IPS-NIHi11 (cell line): Measurements from ENCODE around the gene MAGI1.
A peak's percentile ranks its signal among the peaks of the same experiment; 100 is the strongest.
"Not testable (repeated sequence)": the region's sequence is repeated elsewhere in the genome, so short reads cannot be mapped to it uniquely, and the experiment has no call there.

ENCODE experiments used
- DNase-seq: peaks from one replicate; pipeline ENCODE4 v3.0.0; 2012; ENCODE audit warnings: mixed read lengths, low spot score

The MAGI1 gene

DNA sequence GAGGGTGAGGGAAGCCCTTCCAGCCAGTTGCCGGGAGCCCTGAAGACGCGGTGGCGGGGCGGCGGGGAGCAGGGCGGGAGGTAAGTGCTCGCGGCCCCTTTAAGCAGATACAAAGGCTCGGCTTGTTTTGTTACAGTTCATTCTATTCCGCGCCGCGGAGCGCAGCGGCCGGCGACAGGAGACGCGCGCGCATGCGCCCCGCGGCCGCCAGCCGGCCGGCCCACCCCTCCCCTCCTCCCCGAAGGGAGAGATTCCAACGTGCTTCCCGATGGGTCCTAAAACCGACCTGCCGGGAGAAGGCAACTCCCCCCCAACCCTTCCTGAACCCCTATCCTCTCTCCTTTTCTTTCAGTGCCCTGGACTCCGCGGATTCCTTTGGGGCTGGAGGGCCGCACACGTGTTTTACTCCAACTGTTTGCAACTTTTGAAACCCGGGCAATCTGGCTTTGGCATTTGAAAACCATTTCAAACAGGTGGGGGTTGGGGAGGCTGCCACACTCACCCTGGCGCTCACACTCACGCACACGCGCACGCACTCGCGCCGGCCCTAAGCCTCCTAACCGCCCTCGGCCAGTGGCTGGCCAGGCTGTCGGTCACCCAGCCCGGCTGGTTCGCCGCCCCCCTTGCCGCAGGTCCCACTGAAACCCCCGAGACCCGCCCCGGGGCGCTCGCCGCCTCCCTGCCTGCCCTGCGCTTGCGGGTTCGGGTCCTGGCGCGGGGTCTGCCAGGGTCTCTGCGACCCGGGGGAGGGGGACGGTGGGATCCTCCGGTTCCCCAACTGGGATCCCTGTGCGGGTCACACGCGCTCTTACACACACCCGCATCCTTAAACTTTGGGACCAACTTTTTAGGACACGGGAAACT, at the start of gene MAGI1:
TSS of gene MAGI1 (minus strand) at position 193 of the 864 bp plus-strand sequence. CDS start 610 bp downstream, outside the sequence.
- DNase-seq, result peak; percentile 92

DNA sequence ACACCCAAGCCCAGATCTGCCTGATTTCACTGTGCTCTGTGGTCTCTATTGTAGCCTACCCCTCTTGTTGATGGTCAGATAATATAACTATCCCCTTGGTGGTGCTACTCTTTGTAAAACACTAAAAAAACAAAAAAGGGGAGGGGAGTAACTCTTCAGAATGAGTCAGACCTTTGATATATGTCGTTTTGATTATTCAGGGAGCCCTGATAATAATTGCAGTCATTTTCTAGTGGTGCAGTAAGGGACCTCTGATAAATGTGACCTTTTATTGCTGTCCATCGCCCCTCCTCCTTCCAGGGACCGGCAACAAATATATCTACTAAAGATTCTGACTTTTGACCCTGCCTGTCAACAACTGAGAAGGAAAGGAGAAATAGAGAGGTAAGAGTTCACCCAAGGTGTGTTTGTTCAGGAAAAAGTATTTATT, 45.1 kb upstream of the MAGI1 start:
- no peak for DNase-seq

- DNase-seq, result no peak
Measured at GRCh38 chr3:66083096-66083678, 44.5 kb upstream of the MAGI1 start.

- no peak for DNase-seq
Measured at GRCh38 chr3:66082679-66083078, 44.0 kb upstream of the MAGI1 start.

GRCh38 chr3:66080167-66080566, 41.4 kb upstream of the MAGI1 start:
- no peak for DNase-seq

DNA sequence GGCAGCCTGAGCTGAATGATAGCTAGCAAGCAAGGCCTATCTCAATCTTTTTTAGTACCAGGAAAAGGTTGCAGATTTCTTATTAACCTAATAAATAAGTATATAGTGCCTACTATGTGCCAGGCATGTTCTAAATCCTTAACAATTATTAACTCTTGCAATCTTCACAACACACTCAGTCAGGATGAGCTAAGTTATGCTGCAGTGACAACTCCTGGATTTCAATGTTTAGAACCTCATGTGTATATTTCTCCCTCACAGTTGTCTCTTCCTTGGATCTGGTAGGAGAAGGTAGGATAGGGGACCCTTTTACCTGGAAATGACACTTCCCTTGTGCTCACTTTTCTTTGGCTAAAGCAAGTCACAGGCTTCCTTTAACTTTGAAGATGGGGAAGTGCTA, 39.3 kb upstream of the MAGI1 start:
- DNase-seq, result no peak

DNA sequence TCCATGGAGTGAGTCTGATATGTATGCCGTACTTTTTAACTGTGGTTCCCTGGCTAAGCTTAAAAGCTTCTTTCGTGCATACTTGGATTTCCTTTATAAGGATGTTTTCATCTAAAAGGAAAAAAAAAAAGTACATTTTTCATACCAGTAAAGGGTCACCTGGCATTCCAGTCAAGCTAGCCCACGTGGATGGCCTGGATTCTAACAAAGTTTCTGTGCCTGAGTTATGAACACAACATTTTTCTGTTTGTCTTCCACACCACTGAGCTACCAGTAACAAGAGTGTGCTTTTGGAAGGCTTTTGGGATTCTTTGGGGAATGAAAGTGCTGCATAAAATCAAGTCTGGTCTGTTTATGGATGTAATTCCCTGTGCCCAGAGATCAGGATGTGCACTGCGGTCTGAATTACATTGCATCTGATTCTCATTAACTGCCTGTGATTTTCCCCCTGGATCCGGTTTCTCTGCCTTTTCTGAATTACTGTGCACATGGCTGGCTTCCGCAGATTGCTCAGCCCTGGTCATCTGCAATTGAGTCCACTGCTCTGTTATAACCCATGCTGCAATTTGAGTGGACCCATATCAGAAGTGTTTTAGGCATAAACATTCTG, 38.2 kb upstream of the MAGI1 start:
- DNase-seq, result no peak

DNA sequence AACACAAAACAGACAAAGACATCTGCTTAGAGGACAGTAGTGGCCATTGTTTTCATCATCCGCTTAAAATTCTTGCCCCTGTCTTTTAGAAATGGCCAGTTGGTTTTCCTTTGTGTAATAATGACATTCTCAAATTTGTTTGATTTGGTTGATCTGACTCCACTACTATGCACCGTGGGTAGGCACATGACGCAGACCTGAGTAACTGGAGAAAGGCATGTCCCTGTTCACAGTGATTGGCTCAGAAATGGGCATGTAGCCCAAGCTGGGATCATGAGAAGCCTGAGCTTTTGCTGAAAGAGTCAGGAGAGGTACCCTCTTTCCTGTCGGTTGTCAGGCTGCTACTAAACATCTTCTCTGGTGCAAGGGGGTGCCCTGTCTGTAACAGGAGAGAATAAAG, 36.6 kb upstream of the MAGI1 start:
- DNase-seq, result no peak

GRCh38 chr3:66073464-66074141, 34.9 kb upstream of the MAGI1 start:
- DNase-seq, result no peak

- no peak for DNase-seq
Measured at GRCh38 chr3:66068255-66068654, 29.5 kb upstream of the MAGI1 start.

GRCh38 chr3:66066963-66067617, 28.4 kb upstream of the MAGI1 start:
- DNase-seq, result no peak

GRCh38 chr3:66055289-66055688, 16.6 kb upstream of the MAGI1 start:
- DNase-seq, result no peak

DNA sequence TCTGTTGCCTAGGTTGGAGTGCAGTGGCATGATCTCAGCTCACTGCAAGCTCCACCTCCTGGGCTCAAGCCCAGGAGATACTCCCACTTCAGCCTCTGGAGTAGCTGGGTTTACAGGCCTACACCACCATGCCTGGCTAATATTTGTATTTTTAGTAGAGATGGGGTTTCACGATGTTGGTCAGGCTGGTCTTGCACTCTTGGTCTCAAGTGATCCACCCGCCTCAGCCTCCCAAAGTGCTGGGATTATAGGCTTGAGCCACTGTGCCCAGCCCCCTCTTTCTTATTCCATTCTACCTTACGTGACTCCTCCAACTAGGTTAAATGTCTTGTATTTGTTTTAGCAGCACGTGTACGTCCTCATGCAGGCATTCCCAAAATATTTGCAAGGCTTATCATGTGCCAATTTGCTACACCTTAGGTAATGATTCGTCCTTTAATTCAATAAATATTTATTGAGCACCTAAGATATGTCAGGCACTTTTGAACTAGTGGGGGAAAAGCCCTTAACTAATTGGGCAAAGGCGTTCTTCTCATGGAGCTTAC, 14.9 kb upstream of the MAGI1 start:
- DNase-seq, result no peak

DNA sequence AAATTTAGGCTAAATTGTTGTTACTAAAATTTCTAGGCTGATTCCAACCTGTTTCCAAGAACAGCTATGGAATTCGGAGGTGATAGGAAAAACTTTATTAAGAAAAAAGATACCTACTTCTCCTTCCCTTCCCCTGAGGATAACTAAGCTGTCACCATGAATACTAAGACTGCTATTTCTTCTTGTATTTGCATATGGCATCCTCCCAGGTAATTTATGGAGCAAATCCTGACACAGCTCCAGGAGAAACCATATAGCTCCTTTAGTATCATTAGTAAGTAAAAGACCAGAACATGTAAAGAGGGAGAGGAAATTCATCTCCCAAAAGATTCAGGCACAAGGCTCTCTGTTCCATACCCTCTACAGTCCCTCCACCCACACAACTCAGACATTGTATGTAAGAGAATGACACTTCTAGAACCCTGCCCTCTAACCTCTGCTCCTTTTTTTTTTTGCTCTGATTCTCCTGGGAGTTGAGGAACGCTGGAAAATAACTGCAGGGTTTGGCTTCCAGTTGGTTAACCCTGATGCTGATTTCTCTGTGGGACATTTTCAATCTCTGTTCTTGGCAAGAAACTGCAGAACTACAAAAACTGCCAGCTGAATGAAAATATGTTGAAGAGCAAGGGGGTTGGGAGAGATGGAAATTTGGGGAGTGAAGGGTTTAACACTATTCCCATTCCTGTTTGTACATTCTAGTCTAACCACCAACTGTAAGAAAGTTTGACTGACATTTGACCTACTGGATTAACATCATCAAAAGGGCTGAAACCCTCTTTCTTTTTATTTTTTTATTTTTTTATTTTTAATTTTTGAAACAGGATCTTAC, 14.2 kb upstream of the MAGI1 start:
- no peak for DNase-seq

- DNase-seq, result no peak
Measured at GRCh38 chr3:66050821-66051220, 12.1 kb upstream of the MAGI1 start.

DNA sequence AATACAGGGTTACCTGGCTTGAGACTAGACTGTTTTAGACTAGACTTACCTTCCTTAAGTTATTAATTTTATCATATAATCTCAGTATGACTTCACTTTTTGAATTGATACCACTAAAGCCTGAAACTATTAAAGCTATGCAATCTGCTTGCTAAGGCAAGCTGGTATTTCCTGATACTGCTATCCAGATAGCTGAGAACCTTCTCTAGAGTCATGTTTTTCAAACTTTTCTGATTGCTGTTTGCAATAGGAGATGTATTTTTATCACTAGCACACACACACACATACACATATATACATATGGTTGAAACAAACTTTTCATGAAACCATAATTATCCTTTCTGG, 9.3 kb upstream of the MAGI1 start:
- DNase-seq, result no peak

DNA sequence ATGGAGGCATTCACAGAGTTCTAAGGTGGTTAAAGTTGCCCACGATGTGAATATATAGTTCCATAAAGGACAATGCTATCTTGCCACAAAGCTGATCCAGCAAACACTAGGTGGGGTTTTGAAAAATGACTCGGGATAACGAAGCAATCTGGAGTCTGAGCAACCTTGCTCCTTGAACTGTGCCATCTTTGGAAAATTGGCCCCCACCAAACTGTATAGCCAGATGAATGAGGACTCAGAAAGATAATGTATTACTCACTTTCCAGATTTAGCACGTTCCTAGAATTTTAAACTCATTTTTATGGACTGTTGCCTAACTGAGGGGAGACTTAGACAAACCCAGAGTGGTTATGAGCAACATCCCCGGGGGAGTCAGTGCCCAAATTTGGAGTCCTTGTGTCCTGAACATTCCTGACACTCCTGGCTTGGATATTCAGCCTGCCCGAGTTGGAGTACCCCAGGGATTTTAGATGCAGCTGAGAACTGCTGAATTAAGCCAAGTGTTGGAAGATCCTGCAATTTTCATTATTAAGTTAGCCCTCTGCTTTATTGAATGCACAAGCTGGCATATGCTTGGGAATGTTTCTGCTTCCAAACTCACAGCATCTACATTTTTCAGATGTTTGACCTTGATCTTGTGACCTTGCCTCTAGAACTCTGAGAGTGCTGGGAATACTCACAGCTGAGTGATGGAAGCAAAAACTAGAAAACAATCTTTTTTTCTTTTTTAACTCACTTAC, 8.8 kb upstream of the MAGI1 start:
- DNase-seq, result no peak

DNA sequence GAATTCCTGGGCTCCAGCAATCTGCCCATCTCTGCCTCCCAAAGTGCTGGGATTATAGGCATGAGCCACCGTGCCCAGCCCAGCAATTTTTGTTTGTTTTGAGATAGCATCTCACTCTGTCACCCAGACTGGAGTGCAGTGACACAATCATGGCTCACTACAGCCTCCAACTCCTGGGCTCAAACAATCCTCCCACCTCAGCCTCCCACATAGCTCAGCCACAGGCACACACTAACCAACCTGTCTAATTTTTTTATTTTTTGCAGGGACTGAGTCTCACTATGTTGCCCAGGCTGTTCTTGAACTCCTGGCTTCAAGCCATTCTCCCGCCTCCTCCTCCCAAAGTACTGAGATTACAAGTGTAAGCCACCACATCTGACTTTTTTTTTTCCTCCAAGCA, 7.6 kb upstream of the MAGI1 start:
- not testable (repeated sequence) for DNase-seq

- DNase-seq, result no peak
Measured at GRCh38 chr3:66041828-66042227, 3.1 kb upstream of the MAGI1 start.

GRCh38 chr3:66041116-66041515, 2.4 kb upstream of the MAGI1 start:
- DNase-seq, result no peak

DNA sequence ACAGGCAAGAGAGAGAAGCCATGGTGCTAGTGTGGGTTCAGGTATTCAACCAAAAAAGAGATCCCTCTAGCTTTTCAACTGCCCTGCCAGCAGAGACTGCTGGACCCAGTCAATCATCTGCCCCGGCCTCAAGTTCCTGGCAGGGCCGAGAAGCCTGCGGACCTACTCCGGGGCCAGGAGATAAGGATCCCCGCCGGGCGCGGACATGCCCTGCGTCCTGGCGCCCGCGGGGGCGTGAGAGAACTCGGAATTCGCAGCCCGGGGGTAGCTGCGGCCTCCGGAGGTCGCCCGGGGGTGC, 821 bp upstream of the MAGI1 start:
- DNase-seq, result peak; percentile 71
